MV-4-11 (cell line): Measurements from ENCODE around the gene AGAP1.

Source experiments
- DNase-seq: peaks from one replicate; lab custom pipeline; 2025; lab: John Stamatoyannopoulos, UW

Gene AGAP1

DNA sequence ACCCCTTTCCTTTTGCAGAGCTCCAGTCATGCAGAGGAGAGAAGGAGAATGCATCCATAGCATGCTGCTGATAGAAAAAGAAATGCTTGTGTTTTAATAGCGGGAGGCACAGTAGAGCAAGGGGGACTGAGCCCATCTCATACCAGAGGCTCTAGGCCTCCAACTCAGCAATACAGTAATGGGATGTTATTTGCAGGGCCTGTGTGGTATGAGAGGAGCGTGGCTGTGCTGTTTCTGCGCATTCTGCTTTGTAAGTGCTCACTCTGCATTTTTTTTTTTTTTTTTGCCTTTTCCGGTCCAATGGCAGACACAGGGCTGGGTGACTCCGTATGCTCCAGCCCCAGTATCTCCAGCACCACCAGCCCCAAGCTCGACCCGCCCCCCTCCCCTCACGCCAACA lies 474.3 kb downstream of the AGAP1 start:
- DNase-seq, result no peak

DNA sequence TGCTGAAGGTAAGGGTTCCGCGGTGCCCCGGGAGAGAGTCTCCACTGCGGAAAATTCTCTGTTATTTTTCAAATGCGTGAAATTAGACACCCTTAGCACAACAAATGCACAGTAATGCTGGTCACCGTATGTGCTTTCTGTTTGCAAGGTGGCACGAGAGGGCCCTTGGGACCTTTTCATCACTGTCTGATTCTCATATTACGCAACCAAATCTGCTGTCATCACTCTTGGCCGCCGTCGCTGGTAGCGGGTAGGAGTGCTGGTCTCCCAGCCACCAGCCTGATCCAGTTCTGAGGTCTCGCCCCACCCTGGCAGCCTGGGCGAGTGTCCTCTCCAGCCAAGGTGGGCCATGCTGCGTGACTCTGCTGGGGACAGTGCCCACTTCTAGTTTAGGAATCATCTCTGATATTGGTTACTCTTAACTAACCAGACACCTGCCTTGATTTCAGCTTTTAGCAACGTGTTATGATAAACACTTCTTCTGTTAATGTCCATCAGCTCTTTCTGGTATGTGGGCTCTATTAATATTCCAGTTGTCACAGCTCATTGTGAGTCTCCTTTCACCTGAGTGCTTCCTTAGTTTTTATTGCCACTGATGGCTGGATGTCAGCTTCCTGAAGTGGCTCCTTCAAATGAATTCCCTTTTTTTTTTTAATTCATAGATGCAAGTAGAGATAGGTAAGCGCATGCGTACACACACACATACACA lies 474.9 kb downstream of the AGAP1 start:
- no peak for DNase-seq

DNA sequence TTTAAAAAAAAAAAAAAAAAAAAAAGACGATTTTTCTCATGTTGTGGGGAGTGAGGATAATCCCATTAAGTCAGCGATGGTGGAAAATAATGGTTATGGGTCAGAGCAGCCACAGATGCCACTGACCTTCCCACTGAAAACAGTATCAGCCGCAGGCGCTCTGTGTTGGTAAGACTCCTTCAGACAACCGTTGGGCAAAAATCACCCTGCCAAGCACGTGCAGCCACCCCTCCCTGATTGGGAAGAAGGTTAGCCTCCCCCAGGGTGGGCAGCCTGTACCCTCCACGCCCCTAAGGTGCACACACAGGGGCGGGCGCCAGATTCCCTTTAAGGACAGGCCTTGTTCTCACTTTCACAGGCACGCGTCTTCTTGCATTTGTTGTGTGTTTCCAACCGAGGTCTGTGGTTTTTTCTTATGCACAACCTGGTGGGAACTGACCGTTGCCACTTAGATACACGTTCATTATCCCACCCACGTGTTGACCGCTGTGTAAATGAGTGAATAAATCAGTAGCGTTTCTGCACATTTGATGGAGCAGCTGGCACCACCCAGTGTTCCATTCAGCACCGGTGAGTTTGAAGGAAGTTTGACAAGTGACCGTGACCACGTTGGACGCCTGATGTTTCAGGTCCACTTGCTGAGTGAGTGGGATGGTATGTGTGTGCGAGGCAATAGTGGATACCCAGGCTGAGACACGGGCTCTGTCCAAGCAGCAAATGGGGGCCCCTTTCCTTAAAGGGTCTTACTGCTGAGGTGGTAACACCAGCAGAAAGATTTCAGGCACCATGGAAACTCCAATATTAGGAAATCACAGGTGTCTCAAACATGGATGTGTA lies 476.6 kb downstream of the AGAP1 start:
- no peak for DNase-seq

DNA sequence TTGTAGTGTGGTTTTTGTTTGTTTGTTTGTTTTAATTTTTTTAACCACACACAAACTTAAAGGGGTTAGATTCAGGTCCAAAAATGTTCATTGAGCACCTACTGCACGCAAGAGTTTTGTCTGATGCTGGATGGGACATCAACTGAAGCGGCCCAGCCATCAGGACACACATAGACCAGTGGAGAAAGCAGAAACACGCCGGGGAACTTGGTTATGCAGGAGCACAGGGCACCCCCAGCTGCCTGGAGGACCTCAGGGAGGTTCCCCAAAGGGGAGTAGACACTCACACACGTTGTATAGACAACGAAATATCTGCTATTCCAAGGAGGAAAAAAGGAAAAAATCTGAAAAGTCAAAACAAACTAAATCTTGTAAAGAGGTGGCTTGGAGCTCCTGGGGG lies 482.7 kb downstream of the AGAP1 start:
- no peak for DNase-seq

DNA sequence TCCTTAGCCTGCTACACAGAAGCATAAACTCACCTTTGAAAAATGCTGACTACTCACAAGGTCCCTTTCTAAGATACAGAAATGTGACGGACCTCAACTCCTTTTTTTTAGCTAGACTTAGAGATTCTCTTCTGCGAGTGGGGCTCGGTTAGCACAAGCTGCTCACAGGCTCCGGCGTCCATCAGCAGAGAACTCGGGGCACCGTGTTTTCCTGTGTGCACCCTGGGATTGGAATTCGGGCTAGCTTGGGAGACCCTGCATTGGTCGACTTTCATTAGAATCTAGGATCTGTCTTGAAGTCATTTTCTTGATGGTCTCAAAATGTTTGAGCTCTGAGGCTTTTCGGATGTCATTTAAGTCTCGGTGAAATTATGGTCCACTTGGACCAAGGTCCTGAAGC lies 483.1 kb downstream of the AGAP1 start:
- DNase-seq, result no peak

DNA sequence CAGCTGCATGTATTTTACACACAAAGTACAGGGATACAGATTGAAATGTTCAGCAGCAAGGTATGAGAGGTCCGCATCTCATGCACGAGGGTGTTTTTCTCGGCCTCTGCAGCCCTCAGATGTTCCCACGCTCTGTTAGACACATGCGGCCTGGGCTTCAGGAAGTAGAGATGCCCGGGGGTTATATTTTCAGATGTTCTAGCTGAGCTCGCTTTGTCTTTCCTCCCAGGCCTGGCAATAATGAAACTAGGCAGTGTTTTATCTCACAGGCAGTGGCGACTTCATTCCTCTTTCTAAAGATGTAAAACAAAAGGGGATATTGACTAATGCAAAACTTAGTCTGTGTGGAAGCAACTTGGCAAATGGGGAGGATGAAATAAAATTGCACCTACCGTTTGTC lies 483.6 kb downstream of the AGAP1 start:
- no peak for DNase-seq

DNA sequence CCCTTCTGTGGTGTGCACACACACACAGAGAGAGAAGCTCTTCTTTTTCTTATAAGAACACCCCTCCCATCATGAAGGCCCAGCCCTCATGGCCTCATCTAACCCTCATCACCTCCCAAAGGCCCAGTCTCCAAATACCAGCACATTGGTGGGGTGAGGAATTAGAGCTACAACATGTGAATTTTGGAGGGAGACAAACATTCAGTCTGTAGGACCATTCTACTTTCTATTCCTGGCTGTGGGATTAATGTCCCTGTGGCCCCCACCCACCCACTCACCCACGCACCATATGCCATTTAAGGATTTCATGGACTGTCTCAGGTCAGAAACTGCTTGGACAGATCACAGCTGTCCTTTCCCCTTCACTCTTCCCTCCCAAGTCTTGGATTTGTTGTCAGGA lies 484.2 kb downstream of the AGAP1 start:
- no peak for DNase-seq

DNA sequence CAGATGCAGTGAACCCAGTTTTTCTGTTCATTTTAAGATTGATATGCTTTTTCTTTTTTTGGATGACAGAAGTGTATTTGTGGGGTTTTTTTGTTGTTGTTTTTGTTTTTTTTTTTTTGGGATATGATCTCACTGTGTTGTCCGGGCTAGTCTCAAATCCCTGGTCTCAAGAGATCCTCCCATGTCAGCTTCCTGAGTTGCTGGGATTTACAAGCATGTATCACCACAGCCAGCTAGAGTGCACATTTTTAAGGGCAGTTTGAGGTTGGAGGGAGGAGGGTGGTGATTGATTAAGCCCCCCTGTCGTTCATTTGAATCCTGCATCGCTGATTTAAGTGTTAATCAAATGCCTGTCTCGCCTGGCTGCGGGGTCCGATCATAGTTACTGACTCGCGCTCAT lies 485.2 kb downstream of the AGAP1 start:
- no peak for DNase-seq

DNA sequence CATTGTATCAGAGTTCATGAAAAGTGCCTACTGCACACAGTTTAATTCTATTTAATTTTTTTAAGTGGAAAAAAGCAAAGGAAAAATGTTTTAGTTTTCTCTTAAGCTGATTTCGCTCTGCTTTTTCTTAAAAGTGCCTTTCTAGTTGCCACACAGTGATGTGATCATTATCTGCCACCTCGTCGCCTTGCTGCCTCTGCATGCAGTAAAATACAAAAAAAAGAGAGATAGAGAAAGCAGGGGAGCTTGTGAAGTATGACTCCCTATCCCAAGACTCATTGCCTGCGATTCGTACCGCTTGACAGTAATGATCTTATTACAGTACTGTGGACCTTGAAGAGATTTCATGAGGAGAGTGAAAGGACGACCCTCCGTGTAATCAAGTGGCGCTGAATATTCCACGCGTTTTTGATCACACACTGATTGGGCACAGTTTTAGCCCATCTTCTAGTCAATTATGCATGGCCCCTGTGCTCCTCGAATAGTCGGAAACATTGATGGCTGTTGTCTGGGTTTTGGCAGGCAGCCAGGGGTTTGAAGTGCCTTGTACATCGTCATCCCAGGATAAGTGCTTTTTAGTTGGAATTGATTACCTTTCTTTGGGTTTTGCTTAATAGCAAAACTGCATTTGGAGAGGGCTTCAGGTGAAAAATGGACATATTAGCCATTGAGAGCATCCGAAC lies 486.1 kb downstream of the AGAP1 start:
- DNase-seq, result no peak

DNA sequence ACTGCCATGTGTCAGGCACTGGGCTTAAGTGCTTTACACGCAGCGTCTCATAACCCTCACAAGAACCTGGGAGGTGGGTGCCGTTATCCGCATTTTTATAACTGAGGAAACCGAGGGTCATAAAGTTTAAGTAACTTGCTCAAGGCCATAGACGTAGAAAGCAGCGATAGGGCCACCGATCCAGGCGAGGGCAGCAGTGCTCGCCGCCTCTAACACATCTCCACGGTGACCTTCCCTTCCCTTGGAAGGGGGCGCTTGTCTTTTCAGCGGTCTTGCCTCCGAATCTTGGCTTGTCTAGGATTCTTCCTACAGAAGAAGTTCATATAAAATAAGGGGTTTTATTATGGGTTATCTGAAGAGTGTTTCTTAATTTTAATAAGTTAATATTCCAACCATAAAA lies 487.8 kb downstream of the AGAP1 start:
- no peak for DNase-seq

DNA sequence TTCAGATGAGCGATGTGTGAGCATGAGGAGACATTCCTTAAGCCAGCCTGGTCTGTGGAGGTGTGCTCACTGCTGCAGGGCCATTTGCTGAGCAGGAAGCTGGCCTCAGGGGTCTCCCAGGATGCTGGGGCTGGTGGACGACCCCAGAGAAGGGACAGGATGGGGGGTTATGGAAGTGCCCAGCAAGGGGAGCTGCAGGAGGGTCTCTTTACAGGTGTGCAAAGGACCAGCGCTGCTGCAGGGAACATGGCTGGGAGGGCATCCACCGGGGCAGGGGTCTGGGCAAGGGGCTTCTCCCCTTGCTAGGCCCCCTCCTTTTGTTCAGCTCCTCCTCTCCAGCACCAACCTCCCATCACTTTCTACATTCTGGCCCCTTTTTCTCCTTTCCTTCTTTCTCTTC lies 489.2 kb downstream of the AGAP1 start:
- DNase-seq, result no peak

DNA sequence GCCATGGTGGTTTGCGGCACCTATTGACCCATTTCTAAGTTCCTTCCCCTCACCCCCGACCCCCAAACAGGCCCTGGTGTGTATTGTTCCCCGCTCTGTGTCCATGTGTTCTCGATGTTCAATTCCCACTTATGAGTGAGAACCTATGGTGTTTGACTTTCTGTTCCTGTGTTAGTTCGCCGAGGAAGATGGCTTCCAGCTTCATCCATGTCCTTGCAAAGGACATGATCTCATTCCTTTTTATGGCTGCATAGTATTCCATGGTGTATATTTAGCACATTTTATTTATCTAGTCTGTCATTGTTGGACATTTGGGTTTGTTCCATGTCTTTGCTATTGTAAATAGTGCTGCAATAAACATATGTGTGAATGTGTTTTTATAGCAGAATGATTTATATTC lies 490.7 kb downstream of the AGAP1 start:
- no peak for DNase-seq

DNA sequence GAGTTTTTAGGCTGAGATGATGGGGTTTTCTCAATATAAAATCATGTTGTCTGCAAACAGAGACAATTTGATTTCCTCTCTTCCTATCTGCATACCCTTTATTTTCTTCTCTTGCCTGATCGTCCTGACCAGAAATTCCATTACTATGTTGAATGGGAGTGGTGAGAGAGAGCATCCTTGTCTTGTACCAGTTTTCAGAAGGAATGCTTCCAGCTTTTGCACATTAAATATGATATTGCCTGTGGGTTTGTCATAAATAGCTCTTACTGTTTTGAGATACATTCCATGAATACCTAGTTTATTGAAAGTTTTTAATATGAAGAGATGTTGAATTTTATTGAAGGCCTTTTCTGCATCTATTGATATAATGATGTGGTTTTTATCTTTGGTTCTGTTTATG lies 492.5 kb downstream of the AGAP1 start:
- DNase-seq, result no peak

DNA sequence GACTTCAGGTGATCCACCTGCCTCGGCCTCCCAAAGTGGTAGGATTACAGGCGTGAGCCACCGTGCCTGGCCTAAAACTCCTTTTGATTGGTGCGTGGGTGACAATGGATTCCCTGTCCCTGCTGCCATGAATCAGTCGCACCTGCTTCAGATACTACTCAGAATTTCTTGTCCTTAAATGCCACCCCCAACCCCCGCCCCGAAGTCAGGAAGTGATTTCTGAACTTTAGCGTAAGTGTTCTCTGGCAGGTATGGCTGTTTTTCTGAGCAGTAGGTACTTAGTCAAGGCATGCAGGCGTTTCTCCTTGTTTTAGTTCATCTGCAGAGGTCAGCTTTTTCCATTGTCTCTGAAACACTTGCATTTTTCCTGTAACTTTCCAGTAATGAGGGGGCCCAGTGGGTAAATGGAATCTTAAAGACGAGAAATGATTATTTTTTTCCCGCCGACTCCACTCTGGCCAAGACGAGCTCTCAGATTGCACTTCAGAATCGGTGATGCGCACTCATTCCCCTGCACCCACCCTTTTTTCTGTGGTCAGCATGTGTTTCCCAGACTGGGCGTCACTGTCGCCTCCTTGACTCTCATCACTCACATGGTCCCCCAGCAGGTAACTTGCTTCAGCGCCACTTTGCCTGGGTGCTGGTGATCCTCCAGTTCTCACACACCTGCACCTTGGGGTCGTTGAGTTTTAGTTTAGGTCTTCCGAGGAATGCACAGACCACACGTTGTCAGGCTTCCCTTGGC lies 494.6 kb downstream of the AGAP1 start:
- no peak for DNase-seq

DNA sequence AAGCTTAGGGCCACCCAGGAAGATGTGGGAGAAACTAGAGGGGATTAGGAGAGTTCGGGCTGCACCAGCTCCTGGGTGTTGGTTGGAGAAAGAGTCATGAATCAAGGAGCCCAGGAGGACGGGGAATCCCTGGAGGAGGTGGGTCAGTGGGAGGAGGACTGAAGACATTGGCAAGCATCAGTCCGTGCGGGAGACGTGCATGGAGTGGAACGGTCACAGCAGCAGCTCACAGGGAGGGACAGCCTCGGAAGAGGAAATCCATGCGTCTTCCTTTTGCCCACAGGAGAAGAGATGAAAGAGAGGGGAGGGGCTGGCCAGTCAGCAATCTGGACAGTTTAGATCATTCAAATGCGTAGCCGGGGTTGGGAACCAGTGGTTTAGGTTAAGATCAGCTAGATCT lies 495.7 kb downstream of the AGAP1 start:
- no peak for DNase-seq

DNA sequence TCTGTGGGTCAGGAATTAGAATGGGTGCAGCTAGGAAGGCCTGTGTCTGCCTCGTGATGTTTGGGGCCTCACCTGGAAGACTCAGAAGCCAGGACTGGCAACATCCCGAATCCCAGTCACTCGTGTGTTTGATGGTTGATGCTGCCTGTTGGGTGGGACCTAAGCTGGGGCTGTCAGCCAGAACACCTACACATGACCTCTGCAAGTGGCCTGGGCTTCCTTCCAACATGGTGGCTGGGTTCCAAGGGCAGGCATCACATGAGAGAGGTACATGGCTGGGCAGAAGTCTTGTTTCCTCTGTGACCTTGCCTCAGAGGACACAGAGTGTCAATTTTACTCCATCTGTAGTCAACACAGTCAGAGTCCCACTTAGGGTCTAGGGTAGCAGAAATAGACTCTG lies 496.5 kb downstream of the AGAP1 start:
- DNase-seq, result no peak

DNA sequence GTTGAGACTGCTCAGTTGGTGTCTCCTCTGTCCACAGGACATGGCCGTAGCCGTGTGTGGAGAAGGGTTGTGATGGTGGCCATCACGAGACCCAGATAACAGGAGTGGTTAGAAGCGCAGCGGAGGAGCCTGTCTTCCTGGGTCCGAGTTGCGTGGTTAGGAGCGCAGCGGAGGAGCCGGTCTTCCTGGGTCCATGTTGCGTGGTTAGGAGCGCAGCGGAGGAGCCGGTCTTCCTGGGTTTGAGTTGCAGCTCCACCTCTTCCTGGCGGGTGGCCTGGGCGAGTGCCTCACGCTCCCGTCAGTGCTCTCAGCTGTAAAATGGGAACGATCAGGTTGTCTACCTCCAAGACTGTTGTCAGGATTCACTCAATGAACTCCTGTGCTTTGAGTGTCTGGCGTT lies 498.2 kb downstream of the AGAP1 start:
- DNase-seq, result no peak

DNA sequence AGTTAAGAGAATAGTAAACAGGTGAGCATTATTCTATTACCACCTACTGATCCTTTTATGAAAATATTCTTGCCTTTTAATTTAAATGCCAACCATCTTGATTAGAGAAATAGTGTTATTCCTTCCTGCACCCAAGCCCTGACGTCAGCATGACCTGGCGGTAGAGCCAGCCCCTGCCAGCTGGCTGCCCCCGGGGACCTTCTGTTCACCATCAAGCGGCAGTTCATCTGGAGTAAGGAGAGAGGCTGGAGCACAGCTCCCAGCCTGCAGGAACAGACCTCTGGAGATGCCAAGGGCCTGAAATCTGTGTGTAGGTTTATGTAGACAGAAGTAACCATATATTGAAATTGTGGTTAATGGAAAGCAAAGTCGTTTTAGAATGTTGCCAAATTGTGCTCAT lies 502.6 kb downstream of the AGAP1 start:
- DNase-seq, result no peak

DNA sequence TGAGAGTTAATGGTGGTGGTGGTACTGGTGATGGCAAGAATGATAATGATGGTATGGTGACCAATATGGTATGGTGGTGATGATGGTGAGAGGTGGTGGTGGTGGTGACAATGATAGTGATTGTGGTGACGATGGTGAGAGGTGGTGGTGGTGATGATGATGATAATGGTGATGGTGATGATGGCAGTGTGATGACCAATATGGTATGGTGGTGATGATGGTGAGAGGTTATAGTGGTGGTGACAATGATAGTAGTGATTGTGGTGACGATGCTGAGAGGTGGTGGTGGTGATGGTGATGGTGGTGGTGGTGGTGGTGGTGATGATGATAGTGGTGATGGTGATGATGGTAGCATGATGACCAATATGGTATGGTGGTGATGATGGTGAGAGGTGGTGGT lies 505.2 kb downstream of the AGAP1 start:
- DNase-seq, result no peak

DNA sequence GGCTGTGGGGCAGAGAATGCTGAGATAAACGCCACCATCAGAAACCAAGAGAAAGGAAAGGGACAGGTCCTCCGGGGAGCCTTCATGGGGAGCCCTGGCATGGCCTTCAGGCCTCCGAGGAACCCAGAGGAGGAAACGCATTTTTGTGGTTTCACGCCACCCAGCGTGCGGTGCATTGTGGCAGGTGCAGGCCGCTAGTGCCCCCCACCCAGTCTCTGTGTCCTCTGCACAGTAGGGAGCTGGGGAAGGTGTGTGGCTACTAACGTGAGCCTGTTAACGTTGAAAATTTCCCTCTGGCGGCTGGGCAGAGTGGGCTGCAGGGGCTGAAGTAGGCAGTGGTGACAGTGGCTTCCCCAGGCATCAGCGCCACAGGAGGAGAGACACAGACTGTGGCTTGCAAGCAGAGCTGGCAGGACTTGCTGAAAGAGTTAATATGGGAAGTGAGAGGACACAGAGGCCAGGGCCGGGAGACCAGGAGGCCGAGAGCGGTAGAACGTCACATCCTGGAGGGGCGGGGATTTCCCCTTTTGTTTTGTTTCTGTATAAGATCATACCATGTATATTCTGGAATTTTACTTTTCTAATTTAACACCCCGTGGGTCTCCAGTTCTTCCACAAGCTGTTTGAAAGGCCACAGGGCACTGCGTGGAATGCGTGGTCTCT lies 507.5 kb downstream of the AGAP1 start:
- peak; percentile 37 for DNase-seq

DNA sequence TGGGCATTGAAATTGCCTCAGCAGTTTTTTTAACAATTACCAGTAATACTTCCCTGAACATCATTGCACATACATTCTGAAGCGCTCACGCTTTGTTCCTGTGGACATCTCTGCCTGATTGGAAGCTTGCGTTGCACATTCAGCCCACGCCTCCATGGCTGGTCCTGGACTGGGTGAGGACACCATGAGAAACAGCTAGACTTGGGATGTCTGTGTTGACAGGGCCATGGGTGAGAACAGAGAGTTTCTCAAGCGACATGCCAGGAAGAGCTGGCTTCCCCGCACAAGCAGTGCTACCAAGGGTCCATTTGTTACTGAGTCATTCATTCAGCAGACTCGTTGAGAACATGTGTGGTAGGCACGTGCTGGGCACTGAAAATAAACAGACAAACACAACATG lies 508.0 kb downstream of the AGAP1 start:
- no peak for DNase-seq

DNA sequence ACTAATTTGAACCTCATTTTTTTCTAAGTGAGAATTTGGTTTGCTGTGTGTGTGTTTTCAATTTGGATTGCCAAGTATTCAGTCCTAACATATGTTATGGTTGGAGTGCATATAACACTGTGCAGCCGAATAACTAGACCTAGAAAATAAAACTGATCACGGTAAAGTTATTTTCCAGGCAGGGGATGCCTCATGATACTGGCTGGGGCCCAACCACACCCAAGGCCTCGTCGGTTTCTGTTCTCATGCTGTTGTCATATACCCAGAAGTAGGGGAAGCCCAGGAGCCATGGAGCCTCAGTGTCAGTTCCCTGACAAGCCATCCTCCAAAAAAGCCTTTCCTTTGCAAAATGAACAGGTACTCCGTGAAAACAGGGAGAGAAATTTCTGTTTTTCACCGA lies 514.2 kb downstream of the AGAP1 start:
- DNase-seq, result no peak
